HK-2 (cell line): ENCODE results near the gene PSMB5.

Source experiments
- DNase-seq: peaks from one replicate; pipeline ENCODE4 v3.0.0-alpha.2; 2018; ENCODE audit not compliant: unreplicated experiment

Gene PSMB5

GRCh38 chr14:23058654-23059504 lies 24.2 kb upstream of the PSMB5 start:
- no peak for DNase-seq

DNA sequence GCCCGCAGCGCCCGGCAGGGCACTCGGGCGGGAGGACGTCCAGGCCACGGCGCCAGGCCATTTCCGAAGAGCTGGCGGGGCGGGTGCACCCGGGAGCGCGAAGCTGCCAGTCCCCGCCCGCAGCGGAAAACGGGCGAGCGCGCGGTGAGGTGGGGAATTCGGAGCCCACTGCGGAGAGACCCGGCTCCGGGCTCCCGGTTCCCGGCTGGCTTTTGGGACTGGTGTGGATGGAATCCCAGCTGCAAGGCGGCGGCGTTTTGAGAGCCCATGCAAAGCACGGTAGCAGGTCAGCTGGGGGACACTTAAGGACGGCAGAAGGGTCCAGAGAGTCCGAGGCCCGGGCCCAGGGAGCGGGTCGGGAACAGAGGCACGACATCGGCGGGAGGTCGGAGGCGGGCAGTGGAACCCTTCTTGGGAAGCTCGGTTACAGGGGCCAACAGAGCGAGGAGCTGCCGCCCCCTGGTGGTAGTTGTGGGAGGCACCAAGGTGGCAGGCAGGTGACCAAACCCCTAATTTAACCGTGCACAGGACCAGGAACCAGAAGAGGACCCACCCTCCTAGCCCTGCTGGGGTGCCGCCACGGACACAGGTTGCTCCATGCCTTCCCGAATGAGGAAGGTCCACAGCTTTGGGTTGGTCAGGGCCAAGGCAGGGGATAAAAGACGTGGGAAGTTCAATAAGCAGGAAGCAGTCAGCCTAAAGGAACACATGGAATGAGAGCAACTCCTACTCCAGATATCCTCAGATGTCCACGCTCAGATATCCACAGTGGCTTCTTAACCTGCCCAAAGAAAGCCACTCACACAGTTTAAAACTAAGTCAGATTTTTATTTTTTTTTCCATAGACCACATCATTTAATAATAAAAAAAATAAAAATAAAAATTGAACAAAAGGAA lies 23.3 kb upstream of the PSMB5 start:
- DNase-seq: peak; percentile 92

GRCh38 chr14:23056956-23057756 lies 22.5 kb upstream of the PSMB5 start, which contains the start of gene CDH24:
Gene CDH24, minus strand, starts transcription at chr14:23057520. Its CDS starts 1,787 bp downstream, at chr14:23055733.
- DNase-seq: peak; percentile 70

DNA sequence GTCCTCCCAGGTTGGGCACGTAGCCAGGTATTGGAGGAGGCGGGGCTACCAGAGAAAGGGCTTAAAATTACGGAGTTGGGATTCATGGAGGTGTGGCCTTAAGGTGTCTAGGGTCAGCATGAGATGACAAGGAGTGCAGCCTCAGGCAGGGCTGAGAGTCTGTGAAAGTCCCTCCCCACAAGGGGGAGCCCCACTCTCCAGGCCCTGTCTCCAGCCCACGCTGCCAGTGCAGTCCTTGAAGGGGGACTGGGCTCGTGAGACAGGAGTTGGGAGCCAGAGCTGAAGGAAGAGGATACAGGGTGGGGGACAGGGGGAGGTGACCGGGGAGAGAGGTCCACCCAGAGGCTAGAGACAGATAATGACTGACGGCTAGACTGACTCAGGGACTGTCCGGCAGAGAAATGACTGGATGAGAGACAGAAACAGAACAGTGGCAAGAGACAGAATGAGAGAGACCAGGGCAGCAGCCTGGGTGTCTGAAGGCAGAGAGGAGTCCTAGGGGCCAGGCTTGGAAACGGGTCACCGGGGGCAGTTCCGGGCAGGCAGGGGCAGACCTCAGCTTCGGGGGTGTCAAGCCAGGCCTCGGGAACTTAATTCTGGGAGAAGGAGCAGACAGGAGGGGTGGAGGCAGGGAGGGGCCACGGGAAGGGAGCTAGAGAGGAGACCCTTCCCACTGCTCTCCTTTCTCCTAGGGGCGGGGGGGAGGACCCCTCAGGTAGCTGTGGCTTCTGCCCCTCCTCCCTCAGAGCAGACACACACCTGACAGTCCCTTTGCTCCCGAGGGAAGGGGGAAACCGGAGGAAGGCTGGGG lies 21.6 kb upstream of the PSMB5 start:
- peak; percentile 81 for DNase-seq

DNA sequence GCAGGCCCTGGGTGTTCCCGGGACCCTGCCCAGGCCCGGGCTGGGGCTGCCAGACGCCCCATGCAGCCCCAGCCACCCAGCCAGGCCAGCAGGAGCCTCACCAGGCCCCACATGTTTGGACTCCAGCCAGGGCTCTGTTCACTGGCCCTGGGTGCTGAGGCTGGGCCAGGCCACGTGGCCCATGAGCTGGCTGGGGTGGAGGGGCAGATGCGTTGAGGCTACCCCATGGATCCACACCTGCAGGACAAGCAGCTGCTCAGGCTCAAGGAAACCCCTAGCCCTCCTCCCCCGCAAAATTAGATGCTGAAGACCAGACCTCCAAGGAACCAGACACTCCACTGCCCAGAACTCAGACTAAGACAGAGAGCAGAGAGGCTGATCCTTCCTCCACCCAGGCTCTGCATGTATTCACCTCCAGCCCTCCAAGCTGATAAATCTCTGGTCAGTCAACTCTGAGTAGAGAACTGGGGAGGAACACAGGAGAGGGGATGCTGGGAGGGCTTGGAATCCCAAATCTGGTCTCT lies 21.0 kb upstream of the PSMB5 start:
- no peak for DNase-seq

DNA sequence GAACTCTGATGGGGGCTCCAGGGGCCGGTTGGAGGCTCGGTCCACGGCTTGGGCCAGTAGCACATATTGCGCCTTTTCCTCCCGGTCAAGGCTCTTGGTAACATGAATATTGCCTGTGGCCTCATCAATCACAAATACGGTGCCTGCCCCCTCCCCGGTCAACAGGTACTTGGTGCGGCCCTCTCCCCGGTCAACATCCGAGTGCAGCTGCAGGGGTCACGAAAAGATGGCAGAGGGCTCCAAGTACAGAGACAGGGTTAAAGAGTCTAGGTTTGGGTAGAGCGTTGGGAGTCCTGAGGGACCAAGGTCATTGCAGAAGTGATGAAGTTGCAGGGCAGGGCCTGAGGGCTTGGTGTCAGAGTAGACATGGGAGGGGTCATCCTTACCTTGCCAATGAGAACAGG lies 20.4 kb upstream of the PSMB5 start:
- DNase-seq: no peak

DNA sequence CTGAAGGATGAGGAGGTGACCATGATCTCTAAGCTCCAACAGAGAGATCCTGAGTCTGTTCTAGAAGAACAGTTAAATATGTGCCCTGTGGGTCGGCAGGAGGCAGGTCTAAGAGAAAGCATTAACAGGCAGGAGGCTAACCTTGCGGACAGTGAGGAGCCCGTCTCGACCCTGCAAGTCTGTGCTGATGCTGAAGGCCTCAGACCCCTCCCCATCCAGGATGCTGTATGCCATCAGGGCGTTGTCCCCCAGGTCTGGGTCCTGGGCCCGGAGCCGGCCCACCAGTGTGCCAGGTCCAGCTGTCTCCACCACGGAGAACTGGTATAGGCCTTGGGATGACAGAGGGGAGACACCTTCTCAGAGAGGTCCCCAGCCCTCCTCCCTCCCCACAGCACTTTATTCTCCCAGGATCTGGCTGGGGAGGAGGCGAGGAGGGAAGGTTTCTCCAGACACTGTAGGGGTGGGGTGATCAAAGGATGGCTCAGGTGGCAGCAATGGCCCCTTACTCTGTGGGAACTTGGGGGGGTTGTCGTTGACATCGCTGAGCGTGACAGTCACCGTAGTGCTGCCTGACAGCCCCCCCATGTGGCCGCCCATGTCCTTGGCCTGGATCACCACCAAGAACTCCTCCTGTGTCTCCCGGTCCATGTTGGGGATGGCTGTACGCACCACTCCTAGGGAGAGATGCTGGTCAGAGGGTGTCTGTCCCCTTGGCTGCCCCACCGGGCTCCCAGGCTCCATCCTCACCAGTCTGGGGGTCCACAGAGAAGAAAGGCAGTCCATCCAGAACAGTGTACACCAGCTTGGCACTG lies 19.5 kb upstream of the PSMB5 start:
- no peak for DNase-seq

DNA sequence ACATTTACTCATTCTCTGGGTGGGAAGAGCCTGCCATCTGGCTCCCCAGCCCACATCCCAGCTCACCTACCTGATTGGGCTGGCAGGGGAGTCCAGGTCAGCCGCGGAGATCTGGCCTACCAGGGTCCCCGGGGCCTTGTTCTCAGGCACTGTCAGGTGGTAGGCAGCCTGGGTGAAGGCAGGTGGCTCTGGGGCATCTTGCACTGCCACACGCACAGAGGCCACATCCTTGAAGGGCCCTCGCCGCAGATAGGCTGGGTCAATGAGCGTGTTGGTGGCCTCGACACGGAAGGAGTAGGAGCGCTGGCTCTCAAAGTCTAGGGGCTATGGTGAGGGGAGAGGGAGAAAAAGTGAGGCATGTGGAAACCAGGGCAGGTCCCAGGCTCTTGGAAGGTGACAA lies 18.7 kb upstream of the PSMB5 start:
- no peak for DNase-seq

GRCh38 chr14:23052671-23053070 lies 18.0 kb upstream of the PSMB5 start:
- DNase-seq: no peak

GRCh38 chr14:23052182-23052623 lies 17.5 kb upstream of the PSMB5 start:
- DNase-seq: no peak

GRCh38 chr14:23051141-23052057 lies 16.7 kb upstream of the PSMB5 start:
- DNase-seq: no peak

GRCh38 chr14:23049011-23049410 lies 14.3 kb upstream of the PSMB5 start:
- DNase-seq: no peak

- no peak for DNase-seq
Measured at GRCh38 chr14:23047751-23048693, 13.3 kb upstream of the PSMB5 start.

DNA sequence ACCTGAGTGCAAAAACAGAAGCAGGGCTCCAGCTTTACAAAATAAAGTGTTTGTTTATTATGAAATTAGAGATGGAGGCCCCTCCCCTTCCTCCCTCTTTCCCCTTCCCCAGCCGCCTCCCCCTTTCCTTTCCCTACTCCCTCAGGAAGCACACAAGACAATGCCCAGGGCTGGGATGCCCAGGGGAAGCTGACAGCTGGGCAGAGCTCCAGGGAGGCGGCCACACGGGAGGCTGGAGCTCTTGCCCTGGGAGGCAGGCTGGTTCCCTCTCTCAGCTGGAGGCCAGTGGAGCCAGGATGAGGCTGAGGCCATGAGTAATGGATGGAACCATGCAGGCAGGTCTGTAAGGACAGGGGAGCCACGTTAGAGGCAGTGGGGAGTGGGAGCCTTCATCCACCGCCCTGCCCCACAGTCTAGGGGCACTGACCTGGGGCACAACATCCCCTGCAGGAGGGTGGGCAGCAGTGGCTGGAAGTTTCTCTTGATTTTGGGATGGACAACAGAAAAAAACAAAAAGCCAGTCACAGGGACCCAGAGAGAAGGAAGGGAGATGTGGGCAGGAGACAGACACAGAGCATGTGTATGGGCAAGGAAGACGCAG lies 12.4 kb upstream of the PSMB5 start:
- no peak for DNase-seq

DNA sequence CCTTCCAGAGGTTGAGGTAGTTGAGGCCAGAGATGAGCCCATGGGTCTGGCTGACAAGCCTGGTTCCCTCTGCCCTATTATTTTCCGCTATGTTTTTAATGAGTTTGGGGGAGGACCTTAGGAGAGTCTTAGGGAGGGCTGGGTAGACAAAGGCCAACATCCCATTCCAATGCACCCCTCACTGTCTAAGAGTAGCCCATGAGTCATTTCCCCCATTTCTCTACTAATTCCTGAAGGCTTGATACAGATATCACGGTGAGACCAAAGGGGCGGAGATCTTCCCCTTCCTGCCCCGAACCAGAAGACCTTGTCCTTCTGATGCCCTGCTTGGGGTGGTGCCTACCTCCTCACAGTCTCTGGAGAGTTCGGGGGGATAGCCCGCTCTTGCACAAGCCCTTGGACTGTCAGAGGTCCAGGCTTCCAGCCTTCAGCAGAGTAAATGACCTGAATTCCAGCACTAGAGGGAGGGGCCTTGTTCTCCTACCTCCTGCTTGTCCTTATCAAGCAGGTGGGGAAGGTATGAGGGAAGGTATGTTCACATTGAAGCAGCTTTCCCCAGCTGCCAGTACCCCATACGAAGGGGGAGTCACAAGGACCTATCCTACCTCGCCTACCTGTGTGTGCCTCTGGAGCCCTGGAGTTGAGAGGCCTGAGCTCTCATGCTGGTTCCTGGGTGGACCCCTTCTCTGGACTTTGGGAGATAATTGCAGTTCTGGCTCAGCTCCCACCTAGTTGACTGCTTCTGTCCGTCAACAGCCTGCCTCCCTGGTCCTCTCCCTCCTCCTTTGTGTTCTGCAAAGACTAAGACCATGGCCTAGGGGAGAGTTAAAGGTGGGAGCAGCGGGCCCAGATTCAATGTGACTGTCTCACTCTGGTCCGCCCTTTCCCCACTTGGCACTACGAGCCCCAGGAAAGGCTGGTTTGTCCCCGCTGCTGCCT lies 11.0 kb upstream of the PSMB5 start:
- no peak for DNase-seq

DNA sequence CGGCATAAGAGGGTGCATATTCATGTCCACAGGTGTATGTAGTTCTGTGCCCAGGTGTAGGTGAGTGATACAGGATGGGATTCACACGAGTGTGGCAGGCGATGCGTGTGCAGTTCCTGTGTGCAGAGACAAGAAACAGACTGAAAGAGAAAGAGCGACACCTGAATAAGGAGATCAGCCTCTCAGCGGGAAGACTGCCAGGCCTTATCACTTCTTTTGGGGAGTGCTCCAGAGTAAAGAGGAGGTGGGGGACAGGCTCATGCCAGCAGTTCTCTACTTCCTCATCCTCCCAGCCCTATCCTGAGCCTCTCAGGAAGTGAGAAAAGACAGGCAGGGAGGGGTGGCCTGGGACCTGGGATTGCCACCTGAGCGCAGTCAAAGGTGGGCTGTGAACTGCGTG lies 10.1 kb upstream of the PSMB5 start:
- no peak for DNase-seq
